Neural progenitor cell (in vitro differentiated cells): ENCODE data around the gene SURF2.
A peak's percentile ranks its signal among the peaks of the same experiment; 100 is the strongest.

ENCODE experiments used
- EZH2 ChIP-seq: fragments of 200-600 bp; sonication (generic); IDR thresholded peaks from 2 replicates; pipeline ENCODE4 v1.6.1; 2017; ENCODE audit warnings: antibody characterized with exemption, mild to moderate bottlenecking, moderate library complexity
- EZH2phosphoT487 ChIP-seq: fragments of 200-600 bp; sonication (generic); IDR thresholded peaks from 2 replicates; pipeline ENCODE4 v1.6.1; 2017; ENCODE audit warnings: antibody characterized with exemption
- TF ChIP-seq, protein P1 (sequence below): fragments of 200-600 bp; sonication (generic); IDR thresholded peaks from 2 replicates; pipeline ENCODE4 v1.5.1; 2017; ENCODE audit warnings: antibody characterized with exemption, mild to moderate bottlenecking

DNA sequence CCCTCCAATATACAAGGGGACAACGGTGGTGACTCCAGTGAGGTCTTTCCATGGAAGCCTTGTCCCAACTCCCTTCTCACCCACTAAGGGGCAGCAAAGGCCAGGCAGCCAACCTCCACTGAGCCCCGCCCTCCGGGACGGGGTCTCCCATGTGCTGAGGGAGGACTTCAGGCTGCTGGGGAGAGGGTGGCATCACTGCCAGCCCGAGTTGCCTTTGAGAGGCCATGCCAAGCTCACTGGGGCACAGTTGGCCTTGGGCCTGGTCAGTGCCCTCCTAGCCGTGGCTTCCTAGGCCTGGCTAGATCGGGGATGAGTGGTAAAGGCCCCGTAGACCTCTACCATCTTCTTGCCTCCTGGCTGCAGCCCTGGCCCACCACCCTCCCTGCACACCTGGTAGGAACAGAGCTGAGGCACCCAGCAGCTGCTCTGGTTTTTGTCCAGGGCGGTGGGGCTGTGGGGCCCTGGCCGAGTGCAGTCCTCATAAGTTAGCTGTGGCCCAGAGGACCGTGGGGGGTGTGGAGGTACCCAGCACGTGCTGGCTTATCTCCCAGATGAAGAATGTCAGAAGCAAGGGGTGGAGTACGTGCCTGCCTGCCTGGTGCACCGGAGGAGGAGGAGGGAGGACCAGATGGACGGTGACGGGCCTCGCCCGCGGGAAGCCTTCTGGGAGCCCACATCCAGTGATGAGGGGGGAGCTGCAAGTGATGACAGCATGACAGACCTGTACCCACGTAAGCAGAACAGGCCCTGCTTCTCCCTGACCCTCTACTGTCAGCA is 3.2 kb downstream of the SURF2 start:
- TF ChIP-seq, protein P1, sequence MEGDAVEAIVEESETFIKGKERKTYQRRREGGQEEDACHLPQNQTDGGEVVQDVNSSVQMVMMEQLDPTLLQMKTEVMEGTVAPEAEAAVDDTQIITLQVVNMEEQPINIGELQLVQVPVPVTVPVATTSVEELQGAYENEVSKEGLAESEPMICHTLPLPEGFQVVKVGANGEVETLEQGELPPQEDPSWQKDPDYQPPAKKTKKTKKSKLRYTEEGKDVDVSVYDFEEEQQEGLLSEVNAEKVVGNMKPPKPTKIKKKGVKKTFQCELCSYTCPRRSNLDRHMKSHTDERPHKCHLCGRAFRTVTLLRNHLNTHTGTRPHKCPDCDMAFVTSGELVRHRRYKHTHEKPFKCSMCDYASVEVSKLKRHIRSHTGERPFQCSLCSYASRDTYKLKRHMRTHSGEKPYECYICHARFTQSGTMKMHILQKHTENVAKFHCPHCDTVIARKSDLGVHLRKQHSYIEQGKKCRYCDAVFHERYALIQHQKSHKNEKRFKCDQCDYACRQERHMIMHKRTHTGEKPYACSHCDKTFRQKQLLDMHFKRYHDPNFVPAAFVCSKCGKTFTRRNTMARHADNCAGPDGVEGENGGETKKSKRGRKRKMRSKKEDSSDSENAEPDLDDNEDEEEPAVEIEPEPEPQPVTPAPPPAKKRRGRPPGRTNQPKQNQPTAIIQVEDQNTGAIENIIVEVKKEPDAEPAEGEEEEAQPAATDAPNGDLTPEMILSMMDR: peak; percentile 52
- TF ChIP-seq EZH2 (no peak), EZH2phosphoT487 (no peak)
